ENCODE results near the gene MCM5. TPM values are rescaled to one million over a fixed set of nuclear protein-coding genes. Genes with fewer than 3 reads are reported as not detected.

MCM5 gene
- total RNA-seq, 1 donor from 2014 or later: 12.8 TPM

DNA sequence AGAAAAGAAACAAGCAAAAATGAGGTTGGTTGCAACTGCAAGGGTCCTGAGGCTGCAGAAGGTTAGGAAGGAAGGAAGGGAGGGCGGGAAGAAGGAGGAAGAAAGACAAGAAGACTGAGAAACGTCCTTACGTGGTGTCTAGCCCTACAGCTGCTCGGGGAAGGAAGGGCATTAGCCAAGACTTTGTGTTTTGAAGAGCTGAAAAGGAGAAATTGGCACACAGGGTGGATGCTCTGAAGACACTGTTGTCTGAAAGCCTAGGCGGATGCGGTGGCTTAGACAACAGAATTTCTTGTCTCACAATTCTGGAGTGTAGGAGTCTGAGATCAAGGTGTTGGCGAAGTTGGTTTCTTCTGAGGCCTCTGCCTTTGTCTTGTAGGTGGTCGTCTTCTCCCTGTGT, 60.7 kb downstream of the MCM5 start:
- Histone ChIP-seq H3K79me2 (ENCODE audit: insufficient read depth, low read length) (no peaks in the 10 kb centered on the region), H3K27me3 (ENCODE audit: insufficient read depth, low read length) (no peaks in the 10 kb centered on the region), H3K4me2 (ENCODE audit: low read length) (no peak overlapping the region), H3K4me1 (ENCODE audit: insufficient read depth, low read length) (no peaks in the 10 kb centered on the region), H3K9ac (ENCODE audit: low read length) (no peak overlapping the region), H2AFZ (ENCODE audit: low read depth, low read length) (no peak overlapping the region), H3K27ac (ENCODE audit: low read depth, low read length) (no peak overlapping the region), H3K36me3 (ENCODE audit: insufficient read depth, low read length) (no peaks in the 10 kb centered on the region), H3K9me3 (ENCODE audit: insufficient read depth, low read depth, low read length) (no peaks in the 10 kb centered on the region), H3K4me3 (ENCODE audit: insufficient read depth, low read depth, low read length) (no peak overlapping the region), H4K20me1 (ENCODE audit: insufficient read depth, low read length) (no peaks in the 10 kb centered on the region)
- H3K4me1 Mint-ChIP-seq (ENCODE audit: low read depth, unreplicated experiment): peaks cover 3% of the 10 kb centered on the region
- peaks cover 3% of the 10 kb centered on the region for H3K9me3 Mint-ChIP-seq (ENCODE audit: unreplicated experiment)
- no peak for DNase-seq (ENCODE audit: low read depth)
- H3K27ac Mint-ChIP-seq (ENCODE audit: unreplicated experiment): no peak overlapping the region
- no peaks in the 10 kb centered on the region for H3K36me3 Mint-ChIP-seq (ENCODE audit: low read depth, unreplicated experiment)
- TF ChIP-seq EZH2 (IDR thresholded peaks at IDR 0.05; ENCODE audit: insufficient read depth, low read length): no peak
- TF ChIP-seq, protein P1, sequence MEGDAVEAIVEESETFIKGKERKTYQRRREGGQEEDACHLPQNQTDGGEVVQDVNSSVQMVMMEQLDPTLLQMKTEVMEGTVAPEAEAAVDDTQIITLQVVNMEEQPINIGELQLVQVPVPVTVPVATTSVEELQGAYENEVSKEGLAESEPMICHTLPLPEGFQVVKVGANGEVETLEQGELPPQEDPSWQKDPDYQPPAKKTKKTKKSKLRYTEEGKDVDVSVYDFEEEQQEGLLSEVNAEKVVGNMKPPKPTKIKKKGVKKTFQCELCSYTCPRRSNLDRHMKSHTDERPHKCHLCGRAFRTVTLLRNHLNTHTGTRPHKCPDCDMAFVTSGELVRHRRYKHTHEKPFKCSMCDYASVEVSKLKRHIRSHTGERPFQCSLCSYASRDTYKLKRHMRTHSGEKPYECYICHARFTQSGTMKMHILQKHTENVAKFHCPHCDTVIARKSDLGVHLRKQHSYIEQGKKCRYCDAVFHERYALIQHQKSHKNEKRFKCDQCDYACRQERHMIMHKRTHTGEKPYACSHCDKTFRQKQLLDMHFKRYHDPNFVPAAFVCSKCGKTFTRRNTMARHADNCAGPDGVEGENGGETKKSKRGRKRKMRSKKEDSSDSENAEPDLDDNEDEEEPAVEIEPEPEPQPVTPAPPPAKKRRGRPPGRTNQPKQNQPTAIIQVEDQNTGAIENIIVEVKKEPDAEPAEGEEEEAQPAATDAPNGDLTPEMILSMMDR (IDR thresholded peaks at IDR 0.05; ENCODE audit: insufficient read depth, low read depth, low read length): no peak
- H3K27me3 Mint-ChIP-seq (ENCODE audit: low read depth, unreplicated experiment): peaks cover 9% of the 10 kb centered on the region
- no peak overlapping the region for H3K4me3 Mint-ChIP-seq (ENCODE audit: unreplicated experiment)
- FAIRE-seq: no peak

- no peak for TF ChIP-seq EZH2 (IDR thresholded peaks at IDR 0.05; ENCODE audit: insufficient read depth, low read length)
- TF ChIP-seq, protein P1 (IDR thresholded peaks at IDR 0.05; ENCODE audit: insufficient read depth, low read depth, low read length): no peak
- Mint-ChIP-seq H3K4me1 (ENCODE audit: low read depth, unreplicated experiment) (peaks cover 3% of the 10 kb centered on the region), H3K36me3 (ENCODE audit: low read depth, unreplicated experiment) (no peaks in the 10 kb centered on the region), H3K9me3 (ENCODE audit: unreplicated experiment) (peaks cover 3% of the 10 kb centered on the region), H3K4me3 (ENCODE audit: unreplicated experiment) (no peak overlapping the region), H3K27ac (ENCODE audit: unreplicated experiment) (no peak overlapping the region), H3K27me3 (ENCODE audit: low read depth, unreplicated experiment) (peaks cover 7% of the 10 kb centered on the region)
- Histone ChIP-seq H4K20me1 (ENCODE audit: insufficient read depth, low read length) (no peaks in the 10 kb centered on the region), H3K79me2 (ENCODE audit: insufficient read depth, low read length) (no peaks in the 10 kb centered on the region), H3K9me3 (ENCODE audit: insufficient read depth, low read depth, low read length) (no peaks in the 10 kb centered on the region), H3K27me3 (ENCODE audit: insufficient read depth, low read length) (no peaks in the 10 kb centered on the region), H3K4me1 (ENCODE audit: insufficient read depth, low read length) (peaks cover 2% of the 10 kb centered on the region), H3K4me2 (ENCODE audit: low read length) (no peak overlapping the region), H3K36me3 (ENCODE audit: insufficient read depth, low read length) (no peaks in the 10 kb centered on the region), H3K4me3 (ENCODE audit: insufficient read depth, low read depth, low read length) (no peak overlapping the region), H3K27ac (ENCODE audit: low read depth, low read length) (no peak overlapping the region), H2AFZ (ENCODE audit: low read depth, low read length) (no peak overlapping the region), H3K9ac (ENCODE audit: low read length) (no peak overlapping the region)
- FAIRE-seq (no peak), DNase-seq (ENCODE audit: low read depth) (no peak)
Observed at GRCh38 chr22:35462498-35463230, 62.7 kb downstream of the MCM5 start.

DNA sequence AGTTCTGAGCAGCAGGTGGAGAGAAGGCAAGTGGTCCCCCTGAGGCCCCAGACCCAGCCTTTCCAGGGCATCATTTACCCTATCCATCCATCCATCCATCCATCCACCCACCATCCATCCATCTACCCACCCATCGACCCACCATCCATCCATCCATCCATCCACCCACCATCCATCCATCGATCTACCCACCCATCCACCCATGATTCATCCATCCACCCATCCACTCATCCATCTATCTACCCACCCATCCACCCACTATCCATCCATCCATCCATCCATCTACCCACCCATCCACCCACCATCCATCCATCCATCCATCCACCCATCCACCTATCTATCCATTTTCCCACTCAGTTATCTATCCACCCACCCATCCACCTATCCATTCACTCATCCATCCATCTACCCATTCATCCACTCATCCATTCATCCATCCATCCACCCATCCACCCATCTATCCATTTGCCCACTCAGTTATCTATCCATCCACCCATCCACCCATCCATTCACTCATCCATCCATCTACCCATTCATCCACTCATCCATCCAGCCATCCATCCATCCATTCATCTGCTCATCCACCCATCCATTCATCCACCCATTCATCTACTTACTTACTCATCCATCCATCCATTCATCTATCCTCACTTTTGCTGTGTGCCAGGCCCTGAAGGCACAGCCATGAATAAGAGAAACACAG, 63.4 kb downstream of the MCM5 start:
- Mint-ChIP-seq H3K4me3 (ENCODE audit: unreplicated experiment) (no peak overlapping the region), H3K4me1 (ENCODE audit: low read depth, unreplicated experiment) (peaks cover 6% of the 10 kb centered on the region), H3K36me3 (ENCODE audit: low read depth, unreplicated experiment) (no peaks in the 10 kb centered on the region), H3K9me3 (ENCODE audit: unreplicated experiment) (peaks cover 3% of the 10 kb centered on the region), H3K27me3 (ENCODE audit: low read depth, unreplicated experiment) (peaks cover 6% of the 10 kb centered on the region), H3K27ac (ENCODE audit: unreplicated experiment) (no peak overlapping the region)
- H2AFZ ChIP-seq (ENCODE audit: low read depth, low read length): no peak overlapping the region
- no peaks in the 10 kb centered on the region for H3K9me3 ChIP-seq (ENCODE audit: insufficient read depth, low read depth, low read length)
- H3K9ac ChIP-seq (ENCODE audit: low read length): no peak overlapping the region
- no peaks in the 10 kb centered on the region for H4K20me1 ChIP-seq (ENCODE audit: insufficient read depth, low read length)
- H3K4me1 ChIP-seq (ENCODE audit: insufficient read depth, low read length): peaks cover 4% of the 10 kb centered on the region
- TF ChIP-seq, protein P1 (IDR thresholded peaks at IDR 0.05; ENCODE audit: insufficient read depth, low read depth, low read length): no peak
- TF ChIP-seq EZH2 (IDR thresholded peaks at IDR 0.05; ENCODE audit: insufficient read depth, low read length): no peak
- no peak overlapping the region for H3K27ac ChIP-seq (ENCODE audit: low read depth, low read length)
- no peak for FAIRE-seq
- H3K4me3 ChIP-seq (ENCODE audit: insufficient read depth, low read depth, low read length): no peak overlapping the region
- H3K27me3 ChIP-seq (ENCODE audit: insufficient read depth, low read length): no peaks in the 10 kb centered on the region
- no peaks in the 10 kb centered on the region for H3K79me2 ChIP-seq (ENCODE audit: insufficient read depth, low read length)
- no peak overlapping the region for H3K4me2 ChIP-seq (ENCODE audit: low read length)
- DNase-seq (ENCODE audit: low read depth): no peak
- H3K36me3 ChIP-seq (ENCODE audit: insufficient read depth, low read length): no peaks in the 10 kb centered on the region
